ENCODE results near the gene HSP90B1. TPM values are rescaled to one million over a fixed set of nuclear protein-coding genes. Genes with fewer than 3 reads are reported as not detected.

HSP90B1 gene
- total and polyA plus RNA-seq, 9 of the 15 experiments (the other 6 are each of a cell fraction or from before 2014, with no cell fraction given), result 196 to 719 (median 557) TPM

DNA sequence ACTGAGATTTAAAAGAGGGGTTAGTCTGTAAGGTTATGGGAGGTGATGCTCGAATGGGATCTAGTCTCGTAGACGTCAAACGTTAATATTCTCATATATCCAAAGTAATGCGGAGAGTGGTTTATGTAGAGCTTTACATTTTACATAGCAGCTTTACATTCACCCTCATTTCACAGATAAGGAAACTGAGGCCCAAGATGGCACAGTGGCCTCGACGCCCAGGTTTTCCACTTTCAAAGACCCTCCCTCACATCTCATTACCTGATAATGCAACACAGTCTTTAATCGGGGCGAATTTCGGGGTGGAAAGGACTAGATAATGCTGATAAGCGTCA, 35.0 kb downstream of the HSP90B1 start:
- Histone ChIP-seq H3K79me2 (ENCODE audit: control insufficient read depth, insufficient read depth, low read length) (peaks cover 75% of the 10 kb centered on the region), H2AFZ (ENCODE audit: low read depth, low read length) (peak overlapping the region; percentile 92), H3K4me3 (peak overlapping the region; percentile 69), H3K27ac (ENCODE audit: extremely low read depth, low read depth, low read length) (peak overlapping the region; percentile 85), H3K36me3 (ENCODE audit: control insufficient read depth, insufficient read depth, low read length) (peaks cover 33% of the 10 kb centered on the region; the same call in 2 of the 3 replicates), H3K4me1 (replicated peaks in 1 of 2; ENCODE audit: control insufficient read depth in 2 of 2, insufficient read depth in 2 of 2, low read length in 2 of 2) (peaks cover 4 to 28% of the 10 kb centered on the region in 2 experiments; a peak in 4 of 5 replicates), H3K27me3 (ENCODE audit: control insufficient read depth in 2 of 2, insufficient read depth in 2 of 2, low read length in 2 of 2) (no peaks in the 10 kb centered on the region), H3K9me3 (replicated peaks; ENCODE audit: control insufficient read depth, insufficient read depth, low read depth, low read length) (no peaks in the 10 kb centered on the region), H4K20me1 (replicated peaks; ENCODE audit: control insufficient read depth, insufficient read depth, low read length) (no peaks in the 10 kb centered on the region; the same call in 1 of the 2 replicates), H3K9ac (ENCODE audit: insufficient read depth in 1 of 2, low read depth in 2 of 2, low read length in 2 of 2) (peak overlapping the region; percentile 95 to 97), H3K9me1 (ENCODE audit: control insufficient read depth, insufficient read depth, low read length) (no peaks in the 10 kb centered on the region), H3K4me2 (ENCODE audit: insufficient read depth, low read length) (peak overlapping the region; percentile 96)
- BruUV-seq (replicated peaks), result TSS peak; percentile 93
- intact Hi-C loops (cut with micrococcal nuclease) (no loop called here), in situ Hi-C loops (cut with MboI) (no loop called here)
- no peak for TF ChIP-seq ZKSCAN3 (CRISPR knock-in tag; IDR thresholded peaks at IDR 0.05)
- 0 out of 2 replicates have a peak, but pooled peaks have one; percentile 21 for TF ChIP-seq DNMT1 (IDR thresholded peaks at IDR 0.05)
- no peak for TF ChIP-seq COPS2 (conservative IDR thresholded peaks at IDR 0.05)
- TF ChIP-seq EWSR1 (IDR thresholded peaks at IDR 0.05; ENCODE audit: borderline replicate concordance, low read depth, partially characterized antibody), result no peak
- TF ChIP-seq ZC3H4 (CRISPR knock-in tag; IDR thresholded peaks at IDR 0.05; ENCODE audit: borderline replicate concordance), result no peak
- 0 out of 2 replicates have a peak, but pooled peaks have one; percentile 25 for TF ChIP-seq ZSCAN29 (IDR thresholded peaks at IDR 0.05)
- TF ChIP-seq MED1 (CRISPR knock-in tag; IDR thresholded peaks at IDR 0.05; ENCODE audit: borderline replicate concordance), result no peak
- TF ChIP-seq DPF2 (IDR thresholded peaks at IDR 0.05), result peak; percentile 56; the same call in 1 of the 2 replicates
- TF ChIP-seq MAFG (tag; conservative IDR thresholded peaks at IDR 0.05), result peak; percentile 38; the same call in 1 of the 2 replicates
- TF ChIP-seq FOXP1 (CRISPR knock-in tag; IDR thresholded peaks at IDR 0.05), result 0 out of 2 replicates have a peak, but pooled peaks have one; percentile 69
- 0 out of 4 replicates have a peak, but pooled peaks of 1 of the 2 experiments have one; percentile 16 for TF ChIP-seq ARNT (IDR thresholded peaks at IDR 0.05)
- 0 out of 4 replicates have a peak, but pooled peaks of 1 of the 2 experiments have one; percentile 58 for TF ChIP-seq MLX (CRISPR knock-in tag; conservative IDR thresholded peaks at IDR 0.05)
- ATAC-seq (no peak), FAIRE-seq (peak; percentile 42), DNase-seq (ENCODE audit: extremely low read depth in 1 of 4, low spot score in 3 of 4) (no peak)
- CTCF ChIA-PET (ENCODE audit: low intra/inter-chr PET ratio), result interaction anchor here (0.7 kb wide), 1 partner anchor 32 kb away, joined by 5 read pairs; no protein-coding TSS in a partner anchor
- WGBS (ENCODE audit: insufficient coverage, low coverage, missing lambda C conversion rate), result 0% methylated on average over 11 of the region's 11 CpGs
- POLR2A ChIA-PET, result interaction anchor here (0.6 to 2.3 kb wide), 13 partner anchors 9 to 264 kb away, joined by 3 to 45 read pairs (median 6); partner anchors contain the start of gene HSP90B1

All from K562 (cell line).